ENCODE results near the gene VSNL1. TPM values are rescaled to one million over a fixed set of nuclear protein-coding genes. Genes with fewer than 3 reads are reported as not detected.

The VSNL1 gene
- total and polyA plus RNA-seq, 10 of the 15 experiments (the other 5 are each of a cell fraction or from before 2014, with no cell fraction given): 0.04 to 0.30 (median 0.12) TPM; not detected in 4

- POLR2A ChIA-PET: no interaction called here
- 43% methylated on average over 4 of the region's 4 CpGs for WGBS (ENCODE audit: insufficient coverage, insufficient replicate concordance, low lambda C conversion rate, missing lambda C conversion rate)
- no peaks in the 10 kb centered on the region for H3K4me1 ChIP-seq (ENCODE audit: control insufficient read depth, insufficient read depth, low read length)
- no peaks in the 10 kb centered on the region for H3K9me3 ChIP-seq (replicated peaks; ENCODE audit: control insufficient read depth, insufficient read depth, low read length)
- H3K9ac ChIP-seq (ENCODE audit: control insufficient read depth, insufficient read depth, low read length): no peak overlapping the region
- no peak for ATAC-seq
- no peaks in the 10 kb centered on the region for H3K79me2 ChIP-seq (ENCODE audit: control insufficient read depth, insufficient read depth, low read length)
- no peaks in the 10 kb centered on the region for H3K36me3 ChIP-seq (ENCODE audit: control insufficient read depth in 2 of 2, insufficient read depth in 2 of 2, low read length in 1 of 2)
- no peak overlapping the region for H3K27ac ChIP-seq (ENCODE audit: control insufficient read depth, insufficient read depth)
- H2AFZ ChIP-seq (ENCODE audit: control insufficient read depth, low read depth, low read length): no peak overlapping the region
- no peak overlapping the region for H3K4me2 ChIP-seq (ENCODE audit: control insufficient read depth, insufficient read depth)
- DNase-seq (ENCODE audit: low read depth, low spot score): no peak
- H3K4me3 ChIP-seq: no peak overlapping the region
- FAIRE-seq: no peak
- no peaks in the 10 kb centered on the region for H3K27me3 ChIP-seq (replicated peaks in 1 of 2; ENCODE audit: control insufficient read depth in 2 of 2, insufficient read depth in 2 of 2, low read length in 1 of 2)
- intact Hi-C loops (cut with micrococcal nuclease; ENCODE audit: unreplicated experiment) (no loop called here), in situ Hi-C loops (cut with MboI) (no loop called here)
- CTCF ChIA-PET: interaction anchor here (0.9 to 3.3 kb wide), 4 partner anchors 11 to 39 kb away, joined by 3 to 16 read pairs (median 7); no protein-coding TSS in a partner anchor
- no TSS peak for BruUV-seq (replicated peaks)
- TF ChIP-seq RAD51 (IDR thresholded peaks at IDR 0.05) (no peak), IRF4 (IDR thresholded peaks at IDR 0.05; ENCODE audit: low read depth, low read length) (no peak), MEF2A (IDR thresholded peaks at IDR 0.05; ENCODE audit: insufficient read depth, low read depth, low read length) (no peak), BACH1 (IDR thresholded peaks at IDR 0.05; ENCODE audit: borderline replicate concordance) (no peak), ATF2 (IDR thresholded peaks at IDR 0.05; ENCODE audit: low read length) (no peak), KLF5 (IDR thresholded peaks at IDR 0.05; ENCODE audit: partially characterized antibody) (no peak), CREB1 (IDR thresholded peaks at IDR 0.05; ENCODE audit: low read depth) (no peak)
- no peaks in the 10 kb centered on the region for H4K20me1 ChIP-seq (ENCODE audit: control insufficient read depth, insufficient read depth)
- SMC1A ChIA-PET (ENCODE audit: uncharacterized antibody, unreplicated experiment): interaction anchor here (0.7 to 2.4 kb wide), 2 partner anchors 8 to 11 kb away, joined by 3 to 11 read pairs; no protein-coding TSS in a partner anchor
- RAD21 ChIA-PET (ENCODE audit: unreplicated experiment): interaction anchor here (0.8 to 1.6 kb wide), 2 partner anchors 11 to 36 kb away, joined by 3 to 5 read pairs; no protein-coding TSS in a partner anchor
Measured at GRCh38 chr2:17634997-17635396, 94.5 kb downstream of the VSNL1 start.

All from GM12878 (cell line).